ENCODE results near the gene FAF1.

- TF ChIP-seq CTCF (conservative IDR thresholded peaks at IDR 0.05 in 1 of 2, IDR thresholded peaks at IDR 0.05 in 1 of 2; ENCODE audit: low read depth in 1 of 2, low read length in 2 of 2) = no peak
- TF ChIP-seq EZH2 (IDR thresholded peaks at IDR 0.05; ENCODE audit: low read length, missing control alignments) = no peak
These were observed 8.9 kb upstream of the FAF1 start for GRCh38 chr1:50968821-50969610.
